ENCODE data around the gene OS9.
"Not testable (repeated sequence)": the region's sequence is repeated elsewhere in the genome, so short reads cannot be mapped to it uniquely, and the experiment has no call there.

OS9 gene

GRCh38 chr12:57694459-57695019, 607 bp downstream of the OS9 start:
- DNase-seq (ENCODE audit: low spot score), result peak; percentile 27

- DNase-seq (ENCODE audit: low spot score), result no peak
Observed at GRCh38 chr12:57695770-57696432, 2.0 kb downstream of the OS9 start.

DNA sequence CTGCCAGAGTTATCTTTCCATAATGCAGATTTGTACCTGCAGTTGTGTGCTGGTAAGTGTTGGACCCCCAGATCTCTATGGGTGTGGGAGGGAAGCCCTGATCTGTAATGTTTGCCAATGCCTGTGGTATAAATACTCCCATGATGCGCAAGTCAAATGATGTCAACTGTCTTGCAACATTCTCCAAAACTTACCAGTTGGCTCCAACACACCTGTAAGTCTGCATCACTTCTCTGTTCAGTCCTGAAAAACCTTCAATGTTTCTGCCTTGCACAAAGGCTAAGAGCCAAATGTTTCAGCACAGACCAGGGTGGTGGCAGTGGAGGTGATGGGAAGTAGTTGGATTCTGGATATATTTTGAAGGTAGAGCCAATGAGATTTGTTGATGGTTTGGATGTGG, 3.1 kb downstream of the OS9 start:
- no peak for DNase-seq (ENCODE audit: low spot score)

- no peak for DNase-seq (ENCODE audit: low spot score)
Observed at GRCh38 chr12:57698414-57698813, 4.5 kb downstream of the OS9 start.

DNA sequence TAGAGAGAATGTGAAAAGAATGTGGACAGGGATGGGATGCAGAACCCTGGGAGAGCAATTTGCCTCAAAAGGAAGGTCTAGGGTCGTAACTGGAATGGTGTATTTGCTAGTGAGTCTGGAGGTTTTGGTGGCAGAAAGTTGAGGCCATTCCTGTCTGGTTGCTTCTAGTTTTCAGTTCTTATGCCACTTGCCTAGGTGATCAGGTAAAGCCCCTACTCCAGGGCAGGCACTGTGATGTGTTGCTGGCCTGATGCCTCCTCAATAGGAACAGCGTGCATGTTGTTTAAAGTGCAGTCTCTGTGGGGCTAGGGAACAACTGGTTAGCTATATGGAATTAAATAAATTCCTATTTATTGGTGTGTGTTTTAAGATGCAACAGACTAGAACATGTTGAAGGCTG, 6.4 kb downstream of the OS9 start:
- DNase-seq (ENCODE audit: low spot score), result no peak

GRCh38 chr12:57707250-57707649, 13.3 kb downstream of the OS9 start:
- DNase-seq (ENCODE audit: low spot score), result no peak

- no peak for DNase-seq (ENCODE audit: low spot score)
Observed at GRCh38 chr12:57708296-57708695, 14.4 kb downstream of the OS9 start.

- no peak for DNase-seq (ENCODE audit: low spot score)
Observed at GRCh38 chr12:57712701-57713100, 18.8 kb downstream of the OS9 start.

GRCh38 chr12:57713209-57713608, 19.3 kb downstream of the OS9 start:
- DNase-seq (ENCODE audit: low spot score), result no peak

GRCh38 chr12:57715036-57715748, 21.3 kb downstream of the OS9 start:
- not testable (repeated sequence) for DNase-seq (ENCODE audit: low spot score)

- DNase-seq (ENCODE audit: low spot score), result no peak
Observed at GRCh38 chr12:57715786-57716185, 21.9 kb downstream of the OS9 start.

GRCh38 chr12:57716305-57716704, 22.4 kb downstream of the OS9 start:
- DNase-seq (ENCODE audit: low spot score), result no peak

DNA sequence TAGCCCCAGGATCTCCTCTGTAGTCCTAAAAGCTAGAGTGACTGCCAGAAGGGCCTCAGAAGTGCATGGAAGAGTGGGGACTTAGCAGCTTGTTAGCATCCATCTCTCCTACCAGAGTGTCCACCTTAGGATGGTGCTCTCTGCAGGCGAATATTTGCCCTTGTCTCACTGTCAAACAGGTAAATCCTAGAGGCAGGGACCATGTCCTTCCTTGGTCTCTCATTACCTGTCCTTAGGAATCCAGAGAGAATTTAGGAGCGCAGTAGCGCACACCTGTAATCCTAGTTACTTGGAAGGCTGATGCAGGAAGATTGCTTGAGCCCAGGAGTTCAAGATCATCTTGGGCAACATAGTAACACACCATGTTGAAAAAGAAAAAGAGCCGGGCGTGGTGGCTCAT, 23.2 kb downstream of the OS9 start:
- no peak for DNase-seq (ENCODE audit: low spot score)

DNA sequence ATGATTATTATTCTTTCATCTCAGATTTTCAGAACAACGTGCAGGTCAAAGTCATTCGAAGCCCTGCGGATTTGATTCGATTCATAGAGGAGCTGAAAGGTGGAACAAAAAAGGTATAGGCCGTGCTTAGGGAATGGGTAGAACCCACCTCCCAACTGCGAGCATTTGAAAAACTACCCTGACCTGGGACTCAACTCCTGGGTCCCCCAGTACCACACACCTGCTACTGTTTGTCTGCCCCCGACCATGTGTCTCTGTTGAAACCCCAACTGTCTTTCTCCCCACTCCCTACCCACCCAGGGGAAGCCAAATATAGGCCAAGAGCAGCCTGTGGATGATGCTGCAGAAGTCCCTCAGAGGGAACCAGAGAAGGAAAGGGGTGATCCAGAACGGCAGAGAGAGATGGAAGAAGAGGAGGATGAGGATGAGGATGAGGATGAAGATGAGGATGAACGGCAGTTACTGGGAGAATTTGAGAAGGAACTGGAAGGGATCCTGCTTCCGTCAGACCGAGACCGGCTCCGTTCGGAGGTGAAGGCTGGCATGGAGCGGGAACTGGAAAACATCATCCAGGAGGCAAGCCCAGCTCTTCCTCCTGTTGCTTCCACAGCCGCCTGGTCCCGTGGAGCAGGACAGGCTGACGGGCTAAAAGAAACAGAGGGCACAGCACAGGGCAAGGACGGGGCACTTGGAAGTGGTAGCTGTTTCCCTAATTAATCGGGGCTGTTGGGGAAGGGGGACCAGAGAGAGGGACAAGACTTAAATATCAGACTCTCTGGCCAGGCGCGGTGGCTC, 24.1 kb downstream of the OS9 start:
- DNase-seq (ENCODE audit: low spot score), result no peak

DNA sequence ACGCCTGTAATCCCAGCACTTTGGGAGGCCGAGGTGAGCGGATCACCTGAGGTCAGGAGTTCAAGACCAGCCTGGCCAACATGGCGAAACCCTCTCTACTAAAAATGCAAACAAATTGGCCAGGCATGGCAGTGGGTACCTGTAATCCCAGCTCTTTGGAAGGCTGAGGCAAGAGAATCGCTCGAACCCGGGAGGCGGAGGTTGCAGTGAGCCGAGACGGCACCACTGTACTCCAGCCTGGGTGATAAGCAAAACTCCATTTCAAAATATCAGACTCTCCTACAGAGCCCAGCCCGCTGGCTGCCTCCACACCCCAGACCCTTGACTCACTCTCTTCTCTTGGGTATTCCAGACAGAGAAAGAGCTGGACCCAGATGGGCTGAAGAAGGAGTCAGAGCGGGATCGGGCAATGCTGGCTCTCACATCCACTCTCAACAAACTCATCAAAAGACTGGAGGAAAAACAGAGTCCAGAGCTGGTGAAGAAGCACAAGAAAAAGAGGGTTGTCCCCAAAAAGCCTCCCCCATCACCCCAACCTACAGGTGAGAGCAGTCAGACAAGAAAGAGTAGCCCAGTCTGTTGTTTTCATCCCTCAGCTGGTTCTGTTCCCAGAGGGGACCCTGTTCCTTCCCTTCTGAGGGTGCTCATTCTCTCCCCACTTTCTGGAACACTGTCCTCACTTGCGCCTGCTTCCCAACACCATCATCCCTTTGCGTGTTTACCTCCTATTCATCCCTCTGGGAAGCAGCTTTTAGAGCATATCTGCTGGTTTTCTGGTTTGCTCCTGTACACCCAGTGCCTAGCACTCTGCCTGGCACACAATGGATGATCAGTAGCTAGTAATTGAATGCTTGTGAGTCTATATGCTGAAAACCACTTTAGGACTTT, 25.0 kb downstream of the OS9 start:
- DNase-seq (ENCODE audit: low spot score), result no peak

- no peak for DNase-seq (ENCODE audit: low spot score)
Observed at GRCh38 chr12:57719777-57720605, 26.1 kb downstream of the OS9 start.

- DNase-seq (ENCODE audit: low spot score), result no peak
Observed at GRCh38 chr12:57720606-57721595, 27.0 kb downstream of the OS9 start.

- not testable (repeated sequence) for DNase-seq (ENCODE audit: low spot score)
Observed at GRCh38 chr12:57721846-57722608, 28.1 kb downstream of the OS9 start.

All from GM03348 (cell line).